ENCODE measurements around the gene GSTM4. TPM values are rescaled to one million over a fixed set of nuclear protein-coding genes. Genes with fewer than 3 reads are reported as not detected.
A peak's percentile ranks its signal among the peaks of the same experiment; 100 is the strongest.

The GSTM4 gene
- total RNA-seq, 2 experiments from 2014 or later, result 10.4 to 14.3 TPM

DNA sequence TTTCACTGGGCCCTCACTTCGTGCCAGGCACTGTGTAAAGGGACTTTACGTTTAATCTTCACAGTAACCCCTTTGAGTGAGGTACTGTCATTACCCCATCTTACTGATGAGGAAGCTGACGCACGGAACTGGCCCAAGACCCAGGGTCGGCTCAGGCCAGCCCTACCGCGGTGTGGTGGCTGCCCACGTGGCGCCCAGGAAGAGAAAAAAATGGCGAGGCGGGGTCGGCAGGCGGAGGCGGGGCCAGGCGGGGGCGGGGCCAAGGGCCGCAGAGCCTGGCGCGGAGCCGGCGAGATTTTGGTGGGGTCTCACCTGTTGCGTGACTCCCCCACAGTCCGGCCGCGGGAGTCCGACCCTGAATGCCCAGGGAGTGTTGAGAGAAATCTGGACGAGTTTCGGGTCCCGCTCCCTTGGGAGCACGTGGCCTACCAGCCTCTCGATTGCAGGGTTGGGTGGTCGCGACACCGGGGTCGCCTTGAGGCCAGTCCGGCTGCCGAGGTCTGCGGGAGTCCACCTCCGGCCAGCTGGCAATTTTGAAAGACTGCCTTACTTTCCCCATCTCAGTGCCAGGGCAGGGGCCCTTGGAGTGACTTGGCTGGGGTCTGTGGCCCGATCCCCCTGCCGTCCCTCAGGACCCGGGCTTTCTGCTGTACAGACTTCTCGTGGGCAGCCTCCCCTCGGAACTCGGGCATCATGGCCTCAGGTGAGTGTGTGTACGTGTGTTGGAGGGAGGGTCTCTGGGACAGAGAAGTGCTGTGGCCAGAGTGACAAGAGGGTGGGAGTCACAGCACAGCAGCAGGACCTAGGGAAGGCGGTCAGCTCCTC, 36.1 kb upstream of the GSTM4 start, which contains the start of the genes AMPD2 and GNAT2:
Gene AMPD2, plus strand, starts transcription at position 262 of the 825 bp plus-strand sequence. CDS start 1,339 bp downstream, outside the sequence.
Gene GNAT2, minus strand, starts transcription at position 41 of the 825 bp plus-strand sequence. CDS start 6,746 bp downstream, outside the sequence.
- Mint-ChIP-seq H3K27ac (peak within 1 kb of the TSS; percentile 93), H3K27me3 (no peaks in the 10 kb centered on the region), H3K4me1 (peaks cover 73% of the 10 kb centered on the region), H3K9me3 (no peaks in the 10 kb centered on the region), H3K36me3 (ENCODE audit: low read depth) (peaks cover 5% of the 10 kb centered on the region), H3K4me3 (peak within 1 kb of the TSS; percentile 97)
- peak; percentile 78 for DNase-seq
- ChIA-PET CTCF (interaction anchor here (1.0 to 3.1 kb wide), 12 partner anchors 11 to 365 kb away, joined by 3 to 17 read pairs (median 4); partner anchors contain the start of genes AHCYL1 and GNAI3), POLR2A (interaction anchor here (0.7 to 8.5 kb wide), 15 partner anchors 10 to 415 kb away, joined by 3 to 106 read pairs (median 5); partner anchors contain the start of genes ATXN7L2, GNAI3, PSMA5 and SARS1)

- Mint-ChIP-seq H3K27me3 (no peaks in the 10 kb centered on the region), H3K4me3 (peak overlapping the region; percentile 97), H3K4me1 (peaks cover 77% of the 10 kb centered on the region), H3K9me3 (no peaks in the 10 kb centered on the region), H3K36me3 (ENCODE audit: low read depth) (peaks cover 5% of the 10 kb centered on the region), H3K27ac (peak overlapping the region; percentile 93)
- POLR2A ChIA-PET, result interaction anchor here (1.0 to 8.5 kb wide), 12 partner anchors 9 to 407 kb away, joined by 3 to 106 read pairs (median 6); partner anchors contain the start of genes ATXN7L2, GNAI3, PSMA5 and SARS1
- no peak for DNase-seq
- CTCF ChIA-PET, result interaction anchor here (1.0 to 3.1 kb wide), 10 partner anchors 10 to 365 kb away, joined by 3 to 17 read pairs (median 4); partner anchors contain the start of genes AHCYL1 and GNAI3
Measured at GRCh38 chr1:109620401-109620791, 35.5 kb upstream of the GSTM4 start.

DNA sequence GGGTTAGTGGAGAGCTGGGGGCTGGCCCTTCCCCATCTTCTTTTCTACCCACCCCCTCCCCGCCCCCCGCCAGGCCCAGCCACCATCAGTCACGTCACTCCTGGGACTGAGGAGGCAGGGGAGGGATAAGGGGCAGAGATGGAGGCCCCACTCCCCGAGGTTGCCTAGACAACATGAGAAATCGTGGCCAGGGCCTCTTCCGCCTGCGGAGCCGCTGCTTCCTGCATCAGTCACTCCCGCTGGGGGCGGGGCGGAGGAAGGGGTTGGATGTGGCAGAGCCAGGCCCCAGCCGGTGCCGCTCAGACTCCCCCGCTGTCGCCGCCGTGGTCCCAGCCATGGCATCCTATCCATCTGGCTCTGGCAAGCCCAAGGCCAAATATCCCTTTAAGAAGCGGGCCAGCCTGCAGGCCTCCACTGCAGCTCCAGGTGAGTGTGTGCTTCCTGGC, 35.0 kb upstream of the GSTM4 start:
- peak; percentile 97 for DNase-seq
- ChIA-PET POLR2A (interaction anchor here (1.1 to 8.5 kb wide), 8 partner anchors 9 to 288 kb away, joined by 3 to 106 read pairs (median 9); partner anchors contain the start of genes GNAI3 and PSMA5), CTCF (interaction anchor here (1.0 to 3.1 kb wide), 9 partner anchors 10 to 364 kb away, joined by 3 to 17 read pairs (median 5); partner anchors contain the start of genes AHCYL1 and GNAI3)
- Mint-ChIP-seq H3K27me3 (no peaks in the 10 kb centered on the region), H3K4me3 (peak overlapping the region; percentile 97), H3K4me1 (peaks cover 77% of the 10 kb centered on the region), H3K9me3 (no peaks in the 10 kb centered on the region), H3K36me3 (ENCODE audit: low read depth) (peaks cover 7% of the 10 kb centered on the region), H3K27ac (peak overlapping the region; percentile 93)

DNA sequence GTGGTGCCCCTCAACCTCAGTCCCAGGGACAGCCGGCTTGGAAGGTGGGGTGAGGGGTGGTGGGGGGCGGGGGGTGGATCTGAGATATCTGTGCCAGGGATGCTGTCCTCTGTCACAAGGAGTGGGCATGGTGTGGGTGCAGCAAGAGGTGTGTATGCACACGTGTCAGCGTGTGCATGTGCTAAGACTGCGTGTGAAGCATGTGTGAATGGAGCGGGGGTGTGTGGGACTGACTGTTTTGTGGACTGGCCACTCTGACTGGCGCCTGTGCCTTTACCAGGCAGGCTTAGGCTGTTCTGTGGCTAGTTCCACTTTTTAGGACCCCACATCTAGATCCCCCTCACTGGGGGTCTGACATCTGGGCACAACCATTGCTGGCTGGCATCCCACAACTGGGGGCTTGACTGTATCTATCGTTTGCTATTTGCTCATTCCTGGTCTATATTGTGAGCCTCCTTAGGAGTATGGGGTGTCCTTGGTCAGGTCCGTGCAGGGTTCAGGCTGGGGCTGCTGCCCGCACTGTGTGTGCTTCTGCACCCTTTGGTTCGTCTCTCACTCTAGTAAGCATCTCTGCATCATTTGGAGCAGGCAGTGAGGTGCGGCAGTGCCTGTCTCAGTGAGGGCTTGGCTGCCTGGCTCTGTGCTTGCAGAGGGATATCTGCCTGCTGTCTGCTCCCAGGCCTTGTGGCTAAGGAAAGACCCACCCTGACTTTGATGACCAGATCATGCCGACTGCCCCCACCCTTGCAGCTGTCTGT, 34.3 kb upstream of the GSTM4 start:
- Mint-ChIP-seq H3K9me3 (no peaks in the 10 kb centered on the region), H3K36me3 (ENCODE audit: low read depth) (peaks cover 14% of the 10 kb centered on the region), H3K27me3 (no peaks in the 10 kb centered on the region), H3K27ac (peak overlapping the region; percentile 93), H3K4me1 (peaks cover 71% of the 10 kb centered on the region), H3K4me3 (peak overlapping the region; percentile 97)
- no peak for DNase-seq
- POLR2A ChIA-PET, result interaction anchor here (1.0 to 8.5 kb wide), 4 partner anchors 12 to 75 kb away, joined by 3 to 106 read pairs (median 14); partner anchors contain the start of gene GNAI3
- CTCF ChIA-PET, result interaction anchor here (1.4 to 2.7 kb wide), 3 partner anchors 13 to 363 kb away, joined by 3 to 13 read pairs (median 9); partner anchors contain the start of genes AHCYL1 and GNAI3

DNA sequence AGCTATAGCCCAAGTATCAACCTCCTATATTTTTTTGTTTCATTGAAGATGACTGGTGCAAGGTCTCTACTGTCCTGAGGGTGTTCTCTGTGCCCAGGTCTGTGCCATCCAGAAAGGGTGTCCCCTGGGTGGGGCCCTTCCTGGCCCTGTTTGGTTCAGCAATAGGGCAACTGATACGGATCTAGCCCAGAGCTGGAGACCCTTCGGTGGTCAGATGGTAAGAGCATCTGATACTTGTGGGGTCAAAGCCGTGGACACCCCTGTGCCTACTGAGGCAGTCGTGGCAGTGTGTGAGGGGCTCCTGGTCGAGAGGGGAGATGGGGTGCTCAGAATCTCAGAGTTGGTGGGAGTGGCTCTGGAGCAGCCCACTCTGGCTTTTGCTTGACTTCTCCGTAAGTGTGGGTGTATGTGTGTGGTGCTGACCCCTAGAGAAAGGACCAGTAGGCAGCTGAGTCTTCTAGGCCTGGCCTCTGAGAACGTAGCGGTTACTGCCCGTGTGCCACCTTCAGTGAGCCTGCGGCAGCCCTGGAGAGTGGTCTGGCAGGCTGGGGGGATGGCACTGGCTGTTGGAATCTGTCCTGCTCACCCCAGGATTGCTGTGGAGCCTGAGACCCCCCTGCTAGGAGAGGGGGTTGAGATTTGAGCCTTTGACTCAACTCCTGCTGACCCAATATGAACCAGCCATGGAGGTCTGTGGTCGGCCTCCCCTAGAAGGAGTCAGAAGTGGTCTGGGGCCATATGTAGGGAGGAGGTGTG, 33.6 kb upstream of the GSTM4 start:
- CTCF ChIA-PET, result interaction anchor here (1.4 kb wide), 1 partner anchor 12 kb away, joined by 3 read pairs; no protein-coding TSS in a partner anchor
- Mint-ChIP-seq H3K27ac (peak overlapping the region; percentile 93), H3K4me3 (peak overlapping the region; percentile 97), H3K4me1 (peaks cover 63% of the 10 kb centered on the region), H3K36me3 (ENCODE audit: low read depth) (peaks cover 18% of the 10 kb centered on the region), H3K27me3 (no peaks in the 10 kb centered on the region), H3K9me3 (no peaks in the 10 kb centered on the region)
- DNase-seq, result no peak
- POLR2A ChIA-PET, result interaction anchor here (1.0 to 8.5 kb wide), 3 partner anchors 11 to 73 kb away, joined by 3 to 106 read pairs (median 12); partner anchors contain the start of gene GNAI3

DNA sequence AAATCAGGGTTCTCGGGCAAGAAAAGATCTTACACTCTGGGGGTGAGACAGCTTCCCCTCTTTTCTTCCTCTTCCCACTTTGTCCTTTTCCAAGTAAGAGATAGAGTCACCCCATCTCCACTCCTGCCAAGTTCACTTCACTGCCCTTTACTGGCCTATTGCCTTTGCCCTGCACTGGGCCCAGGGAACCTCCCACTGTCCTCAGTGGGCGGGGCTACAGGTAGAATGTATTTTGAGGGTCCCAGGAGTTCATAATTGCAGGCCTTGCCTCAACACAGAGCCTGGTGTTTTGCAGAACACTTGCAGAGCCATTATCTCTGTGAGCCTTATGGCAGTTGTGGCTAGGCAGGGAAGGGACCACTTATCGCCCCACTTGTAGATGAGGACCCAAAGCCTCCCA, 33.0 kb upstream of the GSTM4 start:
- DNase-seq, result no peak
- peak overlapping the region; percentile 24 for H3K4me3 Mint-ChIP-seq
- POLR2A ChIA-PET, result interaction anchor here (2.2 to 8.5 kb wide), 2 partner anchors 74 to 76 kb away, joined by 8 to 106 read pairs; partner anchors contain the start of gene GNAI3

DNA sequence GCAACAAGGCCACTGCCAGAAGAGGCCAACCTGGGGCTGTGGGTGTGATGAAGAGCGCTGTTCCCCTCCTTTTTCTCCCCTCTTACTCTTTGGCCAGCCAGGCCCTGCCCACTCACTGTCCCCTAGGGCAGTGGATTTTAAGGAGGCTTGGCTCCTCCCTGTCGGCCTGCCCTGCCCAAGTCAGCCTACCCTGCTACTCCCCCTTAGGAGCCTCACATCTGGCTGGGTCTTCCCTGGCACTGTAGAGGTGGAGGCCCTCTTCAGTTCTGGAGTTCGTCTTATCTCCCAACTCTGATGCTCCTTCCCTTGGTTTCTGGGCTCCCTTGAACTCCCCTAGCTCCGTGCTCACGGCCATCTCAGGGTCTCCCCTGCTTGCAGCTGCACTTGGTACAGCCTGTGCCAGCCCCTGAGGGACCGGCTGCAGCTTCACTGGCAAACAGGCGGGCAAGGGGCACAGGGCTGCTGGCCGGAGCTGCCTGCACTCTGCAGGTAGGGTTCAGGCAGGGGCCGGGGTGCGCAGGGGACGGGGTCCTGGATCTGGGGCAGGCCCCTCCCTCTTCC, 32.2 kb upstream of the GSTM4 start:
- peaks cover 53% of the 10 kb centered on the region for H3K4me1 Mint-ChIP-seq
- H3K4me3 Mint-ChIP-seq, result peak overlapping the region; percentile 26
- H3K27me3 Mint-ChIP-seq, result no peaks in the 10 kb centered on the region
- peak overlapping the region; percentile 93 for H3K27ac Mint-ChIP-seq
- ChIA-PET CTCF (interaction anchor here (0.7 to 3.7 kb wide), 5 partner anchors 11 to 91 kb away, joined by 3 to 14 read pairs (median 4); no protein-coding TSS in a partner anchor), POLR2A (interaction anchor here (0.8 to 8.5 kb wide), 6 partner anchors 11 to 77 kb away, joined by 3 to 106 read pairs (median 4); partner anchors contain the start of gene GNAI3)
- no peaks in the 10 kb centered on the region for H3K9me3 Mint-ChIP-seq
- DNase-seq, result no peak
- H3K36me3 Mint-ChIP-seq (ENCODE audit: low read depth), result peaks cover 30% of the 10 kb centered on the region

More for the DNA sequence above, 33.0 kb upstream of the GSTM4 start:
- Mint-ChIP-seq H3K4me1 (peaks cover 58% of the 10 kb centered on the region), H3K36me3 (ENCODE audit: low read depth) (peaks cover 24% of the 10 kb centered on the region), H3K27ac (peak overlapping the region; percentile 93), H3K9me3 (no peaks in the 10 kb centered on the region), H3K27me3 (no peaks in the 10 kb centered on the region)
- CTCF ChIA-PET, result interaction anchor here (1.4 to 3.7 kb wide), 3 partner anchors 12 to 77 kb away, joined by 3 to 14 read pairs (median 12); no protein-coding TSS in a partner anchor

DNA sequence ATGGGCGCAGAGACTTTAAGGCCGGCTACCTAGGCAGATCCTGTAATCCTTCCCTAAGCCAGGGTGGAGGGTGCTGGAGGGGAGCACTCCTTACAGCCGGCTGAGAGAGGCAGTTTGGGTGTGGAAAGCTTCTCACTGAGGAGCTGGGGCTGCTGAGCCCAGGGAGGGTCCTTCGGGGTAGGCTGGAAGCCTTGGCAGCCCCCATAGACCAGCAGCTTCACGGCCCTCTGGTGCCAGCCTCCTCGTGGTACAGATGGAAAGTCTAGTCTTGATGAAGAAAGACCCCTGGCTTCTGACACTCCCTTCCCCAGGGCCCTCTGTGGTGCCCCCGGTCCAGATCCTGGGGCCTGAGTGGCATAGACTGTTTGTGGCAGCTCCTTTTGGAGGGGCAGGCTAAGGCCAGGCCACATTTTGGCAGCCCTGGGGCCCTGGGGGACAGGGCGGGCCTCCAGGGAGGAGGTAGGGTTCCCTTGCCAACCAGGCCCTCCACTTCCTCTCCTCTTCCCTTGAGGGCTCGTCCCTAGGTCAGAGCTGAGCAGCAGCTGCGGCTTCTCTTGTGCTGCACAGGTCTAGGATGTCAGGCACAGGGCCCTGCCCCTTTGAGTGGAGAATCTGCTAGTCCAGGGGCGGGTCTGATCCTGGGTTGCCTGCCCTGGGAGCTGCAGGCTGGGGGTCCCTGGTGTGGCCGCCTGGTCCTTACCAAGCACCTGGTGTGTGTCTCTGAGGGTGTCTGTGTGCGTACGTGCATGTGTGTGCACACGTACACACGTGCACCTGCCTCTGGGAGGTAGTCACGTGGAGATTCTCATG, 31.5 kb upstream of the GSTM4 start:
- Mint-ChIP-seq H3K36me3 (ENCODE audit: low read depth) (peaks cover 32% of the 10 kb centered on the region), H3K27me3 (no peaks in the 10 kb centered on the region), H3K9me3 (no peaks in the 10 kb centered on the region), H3K27ac (peak overlapping the region; percentile 77), H3K4me1 (peaks cover 45% of the 10 kb centered on the region), H3K4me3 (peak overlapping the region; percentile 17)
- CTCF ChIA-PET, result interaction anchor here (0.6 to 3.7 kb wide), 7 partner anchors 9 to 92 kb away, joined by 3 to 14 read pairs (median 3); no protein-coding TSS in a partner anchor
- no peak for DNase-seq
- POLR2A ChIA-PET, result interaction anchor here (0.8 to 8.5 kb wide), 6 partner anchors 12 to 78 kb away, joined by 3 to 106 read pairs (median 4); partner anchors contain the start of gene GNAI3

DNA sequence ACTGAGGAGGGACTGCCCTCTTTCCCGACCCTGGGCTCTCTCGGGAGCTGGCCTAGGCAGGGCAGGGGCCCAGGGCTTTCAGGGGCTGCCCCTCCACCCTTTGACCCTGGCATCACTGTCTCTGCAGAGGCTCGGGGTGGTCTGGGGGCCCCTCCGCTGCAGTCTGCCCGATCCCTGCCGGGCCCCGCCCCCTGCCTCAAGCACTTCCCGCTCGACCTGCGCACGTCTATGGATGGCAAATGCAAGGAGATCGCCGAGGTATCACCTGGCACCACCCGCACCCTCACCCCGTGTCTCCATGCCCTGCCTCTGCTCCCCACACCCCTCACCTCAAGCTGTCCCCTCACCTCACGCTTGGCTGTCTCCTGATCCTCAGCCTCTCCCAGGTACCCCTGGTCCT, 30.7 kb upstream of the GSTM4 start:
- H3K9me3 Mint-ChIP-seq, result no peaks in the 10 kb centered on the region
- peak overlapping the region; percentile 51 for H3K27ac Mint-ChIP-seq
- CTCF ChIA-PET, result interaction anchor here (0.6 to 3.7 kb wide), 4 partner anchors 8 to 83 kb away, joined by 3 to 14 read pairs (median 8); no protein-coding TSS in a partner anchor
- H3K4me3 Mint-ChIP-seq, result no peak overlapping the region
- H3K4me1 Mint-ChIP-seq, result peaks cover 44% of the 10 kb centered on the region
- H3K27me3 Mint-ChIP-seq, result no peaks in the 10 kb centered on the region
- peaks cover 38% of the 10 kb centered on the region for H3K36me3 Mint-ChIP-seq (ENCODE audit: low read depth)
- POLR2A ChIA-PET, result interaction anchor here (1.1 to 8.5 kb wide), 3 partner anchors 76 to 79 kb away, joined by 4 to 106 read pairs (median 8); partner anchors contain the start of gene GNAI3
- DNase-seq, result no peak

Measured in activated CD4-positive, alpha-beta memory T cell treated with anti-CD3 and anti-CD28 coated beads, Interleukin-2, amount 10 ng/mL, durations not matched to agents 7 days and 5 days (primary cell).